Fibroblast of lung (primary cell): ENCODE results near the gene ARHGEF25. TPM values are rescaled to one million over a fixed set of nuclear protein-coding genes. Genes with fewer than 3 reads are reported as not detected.

Experiments used
- DNase-seq, 2 donors: peaks; one replicate each; pipeline versions ENCODE4 v3.0.0 to v3.0.0-alpha.2; 2010; ENCODE audit warnings: low read depth in 2 of 2
- H2AFZ ChIP-seq: 2 replicates; pipeline ENCODE4 v1.5.1; 2012; ENCODE audit warnings: low read length, control low read depth, inconsistent platforms
- H3K27ac ChIP-seq: 2 replicates; pipeline ENCODE4 v1.5.1; 2011; ENCODE audit warnings: low read length, control low read depth; ENCODE audit not compliant: insufficient read depth
- H3K27me3 ChIP-seq: 2 replicates; pipeline ENCODE4 v1.5.1; 2011; ENCODE audit warnings: mild to moderate bottlenecking, low read length; ENCODE audit not compliant: control insufficient read depth, insufficient read depth
- H3K36me3 ChIP-seq: 2 replicates; pipeline ENCODE4 v1.5.1; 2011; ENCODE audit warnings: low read length; ENCODE audit not compliant: control insufficient read depth, insufficient read depth
- H3K4me1 ChIP-seq: 2 replicates; pipeline ENCODE4 v1.5.1; 2011; ENCODE audit warnings: low read length; ENCODE audit not compliant: control insufficient read depth, insufficient read depth; ENCODE audit errors: extremely low read depth
- H3K4me2 ChIP-seq: 2 replicates; pipeline ENCODE4 v1.5.1; 2011; ENCODE audit warnings: low read length, control low read depth; ENCODE audit not compliant: insufficient read depth; ENCODE audit errors: extremely low read depth
- H3K4me3 ChIP-seq, 4 experiments: fragments of 200-600 bp in 1 of 4; sonication (generic) in 1 of 4; replicated peaks in 1 of 4; 2 replicates each; pipeline ENCODE4 v1.5.1; 2011 to 2016; ENCODE audit warnings: low read length in 4 of 4, low read depth in 3 of 4, mild to moderate bottlenecking in 3 of 4, control low read depth in 2 of 4, inconsistent platforms in 1 of 4, mixed read lengths in 1 of 4; ENCODE audit not compliant: insufficient read depth in 1 of 4; ENCODE audit errors: control extremely low read depth in 1 of 4
- H3K79me2 ChIP-seq: 2 replicates; pipeline ENCODE4 v1.5.1; 2012; ENCODE audit warnings: mild to moderate bottlenecking, low read length, inconsistent platforms; ENCODE audit not compliant: control insufficient read depth, insufficient read depth
- H3K9ac ChIP-seq: 2 replicates; pipeline ENCODE4 v1.5.1; 2011; ENCODE audit warnings: mild to moderate bottlenecking, low read length, control low read depth; ENCODE audit not compliant: insufficient read depth
- H3K9me3 ChIP-seq: 2 replicates; pipeline ENCODE4 v1.5.1; 2012; ENCODE audit warnings: low read depth, low read length; ENCODE audit not compliant: control insufficient read depth, insufficient read depth
- H4K20me1 ChIP-seq: 2 replicates; pipeline ENCODE4 v1.5.1; 2011; ENCODE audit warnings: low read length; ENCODE audit not compliant: control insufficient read depth, insufficient read depth; ENCODE audit errors: extremely low read depth
- CTCF ChIP-seq, 2 donors: IDR thresholded peaks in 1 of 2; conservative IDR thresholded peaks in 1 of 2; 1 replicate in 1 of 2; 2 replicates in 1 of 2; pipeline ENCODE4 v1.5.1; 2011 to 2012; ENCODE audit warnings: low read length in 2 of 2, control low read depth in 1 of 2, inconsistent platforms in 1 of 2, low read depth in 1 of 2, mild to moderate bottlenecking in 1 of 2
- EZH2 ChIP-seq: IDR thresholded peaks from 2 replicates; pipeline ENCODE4 v1.5.1; 2012; ENCODE audit warnings: low read length, control low read depth, mild to moderate bottlenecking; ENCODE audit errors: missing control alignments
- polyA plus RNA-seq, 2 donors: library from polyadenylated mRNA; depleted of rRNA in 1 of 2; stranded (reverse) in 1 of 2; unstranded in 1 of 2; fragments of >200 nt; gene quantifications; 2 replicates each; pipeline ENCODE4 v1.2.1, GENCODE V29; 2011 to 2012; ENCODE audit warnings: missing spikeins in 1 of 2
- total RNA-seq: library from RNA; depleted of rRNA; stranded (reverse); fragments of >200 nt; gene quantifications from 2 replicates; pipeline ENCODE4 v1.2.1, GENCODE V29; 2014

Gene ARHGEF25
- total and polyA plus RNA-seq, 2 donors (not counting 1 experiment from before 2014, with no cell fraction given), result 15.7 to 40.0 TPM

GRCh38 chr12:57571926-57572762 is 39.1 kb upstream of the ARHGEF25 start:
- H3K79me2 ChIP-seq, result no peaks in the 10 kb centered on the region
- no peaks in the 10 kb centered on the region for H3K27me3 ChIP-seq

DNA sequence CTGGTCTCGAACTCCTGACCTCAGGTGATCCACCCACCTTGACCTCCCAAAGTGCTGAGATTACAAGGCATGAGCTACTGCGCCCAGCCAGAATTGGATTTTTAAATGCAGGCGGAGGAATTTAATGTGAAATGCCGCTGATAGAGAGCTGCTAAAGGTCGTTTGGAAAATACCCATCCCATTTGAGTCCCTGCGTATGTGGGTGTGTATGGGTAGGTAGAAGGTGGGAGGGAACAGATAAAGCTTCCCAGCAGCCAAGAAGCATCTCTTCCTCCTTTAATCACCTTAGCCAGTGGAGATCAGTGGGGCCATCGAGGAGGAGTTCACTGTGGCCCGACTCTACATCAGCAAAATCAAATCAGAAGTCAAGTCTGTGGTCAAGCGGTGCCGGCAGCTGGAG is 36.4 kb upstream of the ARHGEF25 start:
- no peaks in the 10 kb centered on the region for H4K20me1 ChIP-seq
- no peaks in the 10 kb centered on the region for H3K36me3 ChIP-seq
- H3K4me1 ChIP-seq, result no peaks in the 10 kb centered on the region
- H3K27me3 ChIP-seq, result no peaks in the 10 kb centered on the region
- H3K9me3 ChIP-seq, result no peaks in the 10 kb centered on the region
- no peaks in the 10 kb centered on the region for H3K79me2 ChIP-seq
- no peak overlapping the region for H3K4me2 ChIP-seq
- no peak overlapping the region for H3K4me3 ChIP-seq
- no peak overlapping the region for H2AFZ ChIP-seq
- no peak for DNase-seq
- no peak overlapping the region for H3K9ac ChIP-seq
- H3K27ac ChIP-seq, result no peak overlapping the region
- TF ChIP-seq CTCF (conservative IDR thresholded peaks at IDR 0.05 in 1 of 2, IDR thresholded peaks at IDR 0.05 in 1 of 2; ENCODE audit: low read depth in 1 of 2, low read length in 2 of 2) (no peak), EZH2 (no peak)

More at GRCh38 chr12:57571926-57572762, 39.1 kb upstream of the ARHGEF25 start:
- no peak for DNase-seq
- Histone ChIP-seq H3K4me3 (no peak overlapping the region), H3K4me2 (no peak overlapping the region), H4K20me1 (no peaks in the 10 kb centered on the region), H3K9ac (no peak overlapping the region), H2AFZ (no peak overlapping the region), H3K27ac (no peak overlapping the region), H3K4me1 (no peaks in the 10 kb centered on the region), H3K9me3 (no peaks in the 10 kb centered on the region), H3K36me3 (no peaks in the 10 kb centered on the region)
- TF ChIP-seq CTCF (conservative IDR thresholded peaks at IDR 0.05 in 1 of 2, IDR thresholded peaks at IDR 0.05 in 1 of 2; ENCODE audit: low read depth in 1 of 2, low read length in 2 of 2) (no peak), EZH2 (no peak)

DNA sequence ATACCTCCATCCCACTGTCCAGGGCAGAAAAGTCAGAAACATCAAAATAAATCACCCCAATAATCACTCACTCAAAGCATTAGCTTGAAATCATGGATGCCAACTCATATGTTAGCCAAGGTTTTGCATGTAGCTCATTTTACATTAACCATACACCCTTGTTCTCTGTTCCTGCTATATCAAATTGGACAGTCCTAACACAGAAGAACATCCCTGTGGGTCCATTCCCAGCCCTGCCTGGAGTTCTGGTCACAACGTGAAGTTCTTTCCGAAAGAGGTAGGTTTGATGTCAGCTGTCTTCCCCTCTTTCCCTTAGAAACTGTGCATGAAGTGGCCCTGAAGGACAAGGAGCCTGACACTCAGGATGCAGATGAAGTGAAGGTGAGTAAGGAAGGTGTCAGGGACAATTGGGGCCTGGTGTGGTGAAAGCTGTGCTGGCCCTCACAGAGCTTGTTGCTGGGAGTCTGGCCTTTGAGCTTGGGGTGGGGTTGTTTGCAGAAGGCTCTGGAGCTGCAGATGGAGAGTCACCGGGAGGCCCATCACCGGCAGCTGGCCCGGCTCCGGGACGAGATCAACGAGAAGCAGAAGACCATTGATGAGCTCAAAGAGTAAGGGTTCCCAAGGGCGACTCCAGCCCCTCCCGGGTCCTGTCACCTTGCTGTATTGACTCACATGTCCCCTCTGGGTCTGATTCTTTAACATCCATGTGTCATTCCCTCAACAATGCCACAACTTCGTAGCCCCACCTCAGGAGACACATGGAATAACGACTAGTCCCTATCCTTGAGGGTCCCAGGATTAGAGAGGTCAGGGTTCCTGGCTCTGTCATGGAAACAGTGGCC is 35.2 kb upstream of the ARHGEF25 start:
- no peaks in the 10 kb centered on the region for H4K20me1 ChIP-seq
- no peak overlapping the region for H3K9ac ChIP-seq
- no peak for DNase-seq
- TF ChIP-seq EZH2, result no peak
- no peak for TF ChIP-seq CTCF (conservative IDR thresholded peaks at IDR 0.05 in 1 of 2, IDR thresholded peaks at IDR 0.05 in 1 of 2; ENCODE audit: low read depth in 1 of 2, low read length in 2 of 2)
- H3K36me3 ChIP-seq, result no peaks in the 10 kb centered on the region
- no peak overlapping the region for H3K4me2 ChIP-seq
- no peak overlapping the region for H2AFZ ChIP-seq
- H3K4me3 ChIP-seq, result no peak overlapping the region
- no peaks in the 10 kb centered on the region for H3K4me1 ChIP-seq
- no peaks in the 10 kb centered on the region for H3K9me3 ChIP-seq
- no peaks in the 10 kb centered on the region for H3K27me3 ChIP-seq
- no peaks in the 10 kb centered on the region for H3K79me2 ChIP-seq
- H3K27ac ChIP-seq, result no peak overlapping the region
